ENCODE results near the gene INF2.
"Not testable (repeated sequence)": the region's sequence is repeated elsewhere in the genome, so short reads cannot be mapped to it uniquely, and the experiment has no call there.

- not testable (repeated sequence) for TF ChIP-seq EZH2 (IDR thresholded peaks at IDR 0.05; ENCODE audit: insufficient read depth, poor library complexity, severe bottlenecking); EZH2phosphoT487 (IDR thresholded peaks at IDR 0.05; ENCODE audit: insufficient read depth, low read depth)
Measured at GRCh38 chr14:104672119-104672518, 17.3 kb upstream of the INF2 start.

All from GM23248 (cell line).